A172 (cell line): ENCODE results near the gene MAPKAPK2. TPM values are rescaled to one million over a fixed set of nuclear protein-coding genes. Genes with fewer than 3 reads are reported as not detected.
A peak's percentile ranks its signal among the peaks of the same experiment; 100 is the strongest.

ENCODE experiments used
- DNase-seq: peaks from one replicate; pipeline ENCODE4 v3.0.0-alpha.2; 2015; ENCODE audit warnings: low spot score
- total RNA-seq: library from RNA; depleted of rRNA; stranded (reverse); fragments of >200 nt; shearing (Covaris generic); gene quantifications from 2 replicates; pipeline ENCODE4 v1.2.3, GENCODE V29; 2014

The MAPKAPK2 gene
- total RNA-seq, 1 experiment from 2014 or later = 46.9 TPM

- no peak for DNase-seq
These were observed 2.6 kb upstream of the MAPKAPK2 start for GRCh38 chr1:206682111-206682510.

DNA sequence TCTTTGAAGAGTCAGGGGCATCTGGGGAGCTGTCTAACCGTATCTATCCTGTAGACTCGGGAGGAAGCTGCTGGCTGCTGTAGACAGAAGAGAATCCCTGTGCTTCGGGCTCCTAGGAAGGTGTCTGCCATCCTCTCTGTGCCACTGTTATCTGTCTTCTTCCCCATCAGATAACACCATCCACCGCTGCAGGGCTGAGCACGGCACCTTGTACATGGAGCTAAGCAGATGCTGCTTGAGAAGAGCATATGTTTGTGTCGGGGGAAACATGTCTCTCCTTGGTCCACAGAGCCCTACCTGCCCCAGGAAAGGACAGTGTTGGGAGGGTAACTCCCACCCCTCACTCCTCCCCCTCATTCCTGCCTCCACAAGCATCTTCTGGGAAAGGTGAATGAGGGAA, 1.4 kb upstream of the MAPKAPK2 start:
- no peak for DNase-seq

GRCh38 chr1:206684003-206684402, 702 bp upstream of the MAPKAPK2 start:
- no peak for DNase-seq

- no peak for DNase-seq
These were observed 646 bp downstream of the MAPKAPK2 start for GRCh38 chr1:206685334-206685768.

DNA sequence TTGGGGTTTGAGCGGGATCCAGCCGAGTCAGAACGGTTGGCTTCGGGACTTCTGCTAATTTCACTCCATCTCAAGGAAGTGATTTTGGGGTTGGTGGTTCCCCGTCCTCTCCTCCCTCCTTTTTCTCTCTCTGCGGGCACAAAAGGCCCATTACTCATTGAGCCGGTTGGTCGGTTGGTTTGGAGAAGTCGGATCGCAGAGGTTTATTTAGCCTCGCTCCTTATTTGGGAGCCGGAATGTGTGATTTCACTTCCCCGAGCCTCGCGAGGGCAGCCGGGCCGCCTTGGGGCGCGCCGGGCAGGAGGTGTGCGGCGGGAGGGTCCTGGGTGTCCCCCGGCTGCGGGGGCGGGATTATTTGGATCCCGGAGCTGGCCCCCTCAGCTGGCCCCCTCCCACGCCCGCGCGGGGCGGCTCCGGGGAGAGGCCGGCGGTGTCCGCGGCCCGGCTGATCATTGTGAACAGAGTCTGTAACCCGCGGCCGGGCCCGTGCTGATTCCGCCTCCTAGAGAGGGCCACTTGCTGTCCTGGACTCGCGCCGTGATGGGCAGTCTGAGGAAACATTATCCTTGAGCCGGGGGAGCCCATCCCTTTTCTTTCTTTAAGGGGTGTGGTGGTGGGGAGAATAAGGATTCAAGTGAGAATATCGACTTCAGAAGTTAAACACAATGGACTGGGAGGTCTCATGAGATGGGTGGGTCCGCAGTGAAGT, 1.2 kb downstream of the MAPKAPK2 start:
- DNase-seq = peak; percentile 55

DNA sequence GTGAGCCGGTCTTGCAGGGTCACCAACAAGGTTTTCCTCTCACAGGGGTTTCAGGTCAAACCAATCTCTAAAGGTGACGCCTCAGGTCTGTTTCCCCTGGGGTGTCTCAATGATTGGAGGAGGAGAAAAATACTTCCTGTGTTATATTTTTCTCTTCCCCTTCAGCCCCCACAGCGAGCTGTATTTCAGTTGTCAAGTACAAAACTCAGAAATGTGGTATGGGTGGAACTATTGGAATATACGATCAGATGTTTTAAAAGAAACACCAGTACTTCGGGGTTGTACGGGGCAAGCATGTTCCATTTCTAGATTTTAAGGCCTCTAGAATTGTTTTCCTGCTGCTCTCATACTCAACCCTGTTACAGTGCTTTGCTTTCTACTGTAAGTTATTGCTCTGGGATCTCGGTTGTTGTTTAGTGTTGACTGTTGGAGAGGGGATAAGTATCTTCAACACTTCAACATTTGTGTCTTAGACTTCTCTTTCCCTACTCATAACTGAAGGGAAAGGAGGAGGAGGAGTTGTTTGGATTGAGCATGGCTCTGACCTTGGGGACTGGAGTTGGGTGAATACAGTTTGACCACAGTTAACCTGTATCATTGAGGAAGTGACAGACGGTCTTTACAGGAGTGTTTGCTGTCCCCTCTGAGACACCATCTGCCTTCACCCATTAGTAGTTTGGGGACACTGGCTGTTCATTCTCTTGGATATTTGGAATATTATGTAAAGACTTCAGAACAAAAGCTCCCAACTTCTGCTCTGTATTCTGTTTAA, 2.0 kb downstream of the MAPKAPK2 start:
- DNase-seq = peak; percentile 20

DNA sequence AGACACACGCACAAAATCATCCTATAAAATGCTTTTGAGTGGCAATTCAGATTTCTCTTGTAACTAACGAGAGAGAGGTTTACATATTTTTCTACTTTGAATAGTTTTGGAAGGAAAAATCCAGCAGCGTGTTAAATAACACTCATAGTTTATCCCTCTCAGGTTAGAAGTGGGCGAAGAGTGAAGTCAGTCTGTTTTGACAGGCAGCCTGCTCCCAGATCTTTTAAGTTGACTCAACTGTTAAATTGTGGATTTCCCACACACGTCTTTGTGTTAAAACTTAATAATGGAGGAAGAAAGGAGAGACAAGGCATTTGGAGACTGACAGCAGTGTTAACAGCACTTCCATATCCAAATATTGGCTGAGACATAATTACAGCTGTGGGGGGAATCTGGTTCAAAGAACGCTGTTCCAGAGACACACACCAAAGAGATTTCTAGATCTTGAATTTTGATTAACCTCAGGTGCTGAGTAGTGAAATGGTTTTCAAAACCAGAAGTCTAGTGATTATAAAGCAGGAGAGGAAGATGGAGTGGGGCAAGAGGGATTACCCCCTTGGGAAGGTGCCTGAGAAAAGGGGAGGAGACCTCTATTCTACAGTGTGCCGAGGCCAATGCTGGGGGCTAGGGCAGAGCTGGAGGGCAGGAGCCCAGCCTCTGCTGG, 2.7 kb downstream of the MAPKAPK2 start:
- DNase-seq = no peak

DNA sequence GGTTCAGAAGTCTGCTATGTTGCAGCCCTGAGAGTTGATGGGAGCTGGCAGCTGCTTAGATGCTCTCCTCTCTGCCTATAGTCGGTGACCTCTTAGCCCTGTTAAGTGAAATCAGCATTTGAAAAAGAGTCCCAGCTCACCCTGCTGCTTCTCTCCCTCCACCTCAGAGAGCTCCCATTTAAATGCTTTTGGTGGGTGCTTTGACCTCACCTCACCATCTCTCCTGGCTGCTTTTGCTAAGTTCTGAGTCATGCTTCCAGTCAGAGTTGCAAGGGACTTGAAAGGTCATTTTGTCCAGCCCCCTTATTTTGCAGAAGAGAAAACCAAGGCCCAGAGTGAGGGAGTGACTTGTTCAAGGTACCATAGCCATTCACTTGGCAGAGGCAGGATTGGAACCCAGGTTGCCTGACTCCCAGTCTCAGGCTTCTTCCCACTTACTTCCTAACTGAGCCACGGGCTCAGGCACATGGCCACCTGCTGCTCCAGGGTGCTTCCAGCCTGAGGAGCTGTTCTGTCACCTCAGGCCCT, 3.3 kb downstream of the MAPKAPK2 start:
- DNase-seq = no peak

- DNase-seq = no peak
These were observed 5.8 kb downstream of the MAPKAPK2 start for GRCh38 chr1:206690516-206690915.

DNA sequence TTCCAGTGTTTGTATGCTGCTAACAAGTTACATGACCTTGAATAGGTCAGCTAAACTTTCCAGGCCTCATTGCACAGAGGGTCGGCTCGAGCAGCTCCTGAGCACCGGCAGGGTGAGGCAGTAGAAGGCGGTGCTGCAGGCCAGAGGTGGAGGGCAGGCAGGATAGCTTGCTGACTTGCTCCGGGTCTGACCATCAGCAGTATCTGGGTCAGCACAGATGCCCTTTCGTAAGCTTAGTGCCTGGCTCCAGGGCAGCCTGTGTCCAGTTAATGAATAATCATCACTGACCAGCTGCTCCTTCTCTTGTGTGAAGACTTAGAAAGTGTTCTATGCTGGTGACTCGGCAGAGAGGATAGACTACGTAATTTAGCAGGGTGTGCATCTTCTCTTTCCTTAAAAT, 6.9 kb downstream of the MAPKAPK2 start:
- no peak for DNase-seq

GRCh38 chr1:206693029-206693428, 8.3 kb downstream of the MAPKAPK2 start:
- peak; percentile 84 for DNase-seq

GRCh38 chr1:206693592-206693991, 8.9 kb downstream of the MAPKAPK2 start:
- peak; percentile 31 for DNase-seq

DNA sequence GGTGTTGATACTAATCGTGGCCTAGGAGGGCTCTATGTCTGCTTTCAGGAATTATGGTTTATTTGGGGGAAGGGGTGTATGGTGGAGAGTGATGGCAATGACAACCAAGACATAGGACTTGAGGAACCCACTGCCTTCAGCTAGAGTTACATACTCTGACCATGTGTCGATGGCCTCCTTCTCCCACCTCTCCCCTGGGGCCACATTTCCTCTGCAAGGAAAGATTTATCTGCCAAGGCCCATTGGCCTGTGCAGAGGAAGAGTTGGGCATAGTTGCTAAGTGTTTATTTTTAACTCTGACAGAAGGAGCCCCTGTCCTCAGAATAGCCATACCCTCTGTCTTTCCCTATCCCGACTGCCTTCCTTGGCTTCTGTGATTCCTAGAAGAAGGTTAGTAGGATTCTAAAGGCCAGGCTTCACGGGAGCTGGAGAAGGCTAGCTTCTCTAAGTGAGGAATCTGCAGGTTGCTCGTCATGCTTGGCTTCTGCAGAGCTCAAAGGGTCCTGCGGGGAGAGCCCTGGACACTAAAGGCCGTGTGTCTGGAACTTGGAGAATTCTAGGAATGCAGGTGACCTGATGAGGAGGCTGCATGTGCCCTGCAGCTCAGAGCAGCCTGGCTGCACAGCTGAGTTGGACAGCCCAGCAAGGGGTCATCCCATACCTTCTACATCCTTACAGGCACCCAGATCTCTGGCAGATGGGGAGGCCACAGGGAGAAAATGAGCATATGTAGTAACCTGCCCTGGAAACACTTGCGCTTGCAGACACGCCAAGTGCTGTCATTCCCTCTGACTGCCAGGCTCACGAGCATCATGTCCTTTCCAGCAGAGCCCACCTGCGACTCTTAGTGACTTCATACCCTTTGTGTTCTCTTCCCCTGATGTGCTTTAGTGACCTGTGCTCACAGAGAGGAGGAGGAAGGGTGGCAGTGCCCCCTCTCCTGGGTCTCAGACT, 9.7 kb downstream of the MAPKAPK2 start:
- DNase-seq = peak; percentile 34

DNA sequence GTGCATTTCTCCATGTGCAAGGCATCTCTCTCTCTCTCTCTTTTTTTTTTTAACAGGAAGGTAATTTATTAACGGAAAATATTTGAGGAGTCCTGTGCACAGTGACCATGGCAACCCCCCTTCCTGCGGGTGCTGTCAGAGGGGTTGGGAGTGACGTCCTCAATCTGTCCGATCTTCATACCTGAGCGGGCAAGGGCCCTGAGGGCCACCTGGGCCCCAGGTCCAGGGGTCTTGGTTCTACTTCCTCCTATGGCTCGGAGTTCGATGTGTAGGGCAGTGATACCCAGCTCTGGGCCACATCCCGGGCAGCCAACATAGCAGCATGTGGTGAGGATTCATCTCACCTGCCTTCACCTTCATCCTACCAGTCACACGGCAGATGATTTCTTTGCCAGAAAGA, 11.0 kb downstream of the MAPKAPK2 start:
- DNase-seq = no peak

DNA sequence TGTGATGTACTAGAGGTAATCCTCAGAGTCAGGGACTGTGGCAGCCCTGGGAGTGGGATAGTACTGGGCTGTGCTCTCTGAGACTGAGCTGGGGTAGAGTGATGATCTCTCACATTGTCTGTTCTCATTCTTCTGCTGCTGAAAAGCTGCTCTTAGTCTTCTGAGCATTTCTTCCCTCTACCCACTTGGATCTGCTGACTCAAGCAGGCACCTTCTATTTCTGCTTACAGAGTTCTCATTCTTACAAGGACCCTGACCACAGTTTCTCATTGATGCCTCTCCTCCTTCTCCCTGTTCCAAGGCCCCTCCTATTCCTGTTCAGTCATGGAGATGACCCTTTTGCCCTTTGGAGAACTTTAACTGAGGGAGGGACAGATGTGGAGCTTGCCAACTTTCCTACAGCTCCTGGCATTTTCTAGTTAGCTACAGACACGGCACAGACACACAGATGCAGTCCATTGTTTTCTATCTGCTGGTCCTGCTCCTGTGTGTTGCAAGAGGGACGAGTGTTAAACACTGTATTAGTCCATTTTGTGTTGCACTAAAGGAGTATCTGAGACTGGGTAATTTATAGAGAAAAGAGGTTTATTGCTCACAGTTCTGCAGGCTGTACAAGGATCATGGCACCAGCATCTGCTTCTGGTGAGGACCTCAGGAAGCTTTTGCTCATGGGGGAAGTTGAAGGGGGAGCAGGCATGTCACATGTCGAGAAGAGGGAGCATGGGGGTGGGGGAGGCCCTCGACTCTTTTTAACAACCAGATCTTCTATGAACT, 12.3 kb downstream of the MAPKAPK2 start:
- DNase-seq = no peak

GRCh38 chr1:206698011-206698410, 13.3 kb downstream of the MAPKAPK2 start:
- DNase-seq = no peak

- no peak for DNase-seq
These were observed 14.4 kb downstream of the MAPKAPK2 start for GRCh38 chr1:206699000-206699586.

GRCh38 chr1:206699626-206700025, 14.9 kb downstream of the MAPKAPK2 start:
- DNase-seq = no peak

- no peak for DNase-seq
These were observed 15.8 kb downstream of the MAPKAPK2 start for GRCh38 chr1:206700445-206701036.

GRCh38 chr1:206702260-206702659, 17.6 kb downstream of the MAPKAPK2 start:
- DNase-seq = no peak
